GM19397 (cell line): ENCODE measurements around the gene EXOC4.

Experiments
- ATAC-seq: cut with Tn5 transposase; IDR thresholded peaks from one replicate; pipeline ENCODE4 v1.9.1; 2021; ENCODE audit warnings: mild to moderate bottlenecking, moderate library complexity; ENCODE audit not compliant: unreplicated experiment

The EXOC4 gene

GRCh38 chr7:133808493-133808866 lies 555.6 kb downstream of the EXOC4 start:
- no peak for ATAC-seq

- ATAC-seq = no peak
These were observed 560.0 kb downstream of the EXOC4 start for GRCh38 chr7:133812877-133813276.

- ATAC-seq = no peak
These were observed 562.8 kb downstream of the EXOC4 start for GRCh38 chr7:133815611-133816210.

- no peak for ATAC-seq
These were observed 566.8 kb downstream of the EXOC4 start for GRCh38 chr7:133819695-133820094.

GRCh38 chr7:133820584-133820983 lies 567.7 kb downstream of the EXOC4 start:
- no peak for ATAC-seq

GRCh38 chr7:133821171-133821570 lies 568.3 kb downstream of the EXOC4 start:
- ATAC-seq = no peak

- no peak for ATAC-seq
These were observed 569.2 kb downstream of the EXOC4 start for GRCh38 chr7:133822001-133822641.

GRCh38 chr7:133822868-133823552 lies 570.1 kb downstream of the EXOC4 start:
- no peak for ATAC-seq

- ATAC-seq = no peak
These were observed 571.3 kb downstream of the EXOC4 start for GRCh38 chr7:133824132-133824531.

GRCh38 chr7:133827707-133828623 lies 575.1 kb downstream of the EXOC4 start:
- no peak for ATAC-seq

GRCh38 chr7:133828906-133829305 lies 576.0 kb downstream of the EXOC4 start:
- no peak for ATAC-seq

GRCh38 chr7:133829336-133829897 lies 576.5 kb downstream of the EXOC4 start:
- ATAC-seq = no peak

GRCh38 chr7:133830081-133830480 lies 577.2 kb downstream of the EXOC4 start:
- ATAC-seq = no peak

- no peak for ATAC-seq
These were observed 583.8 kb downstream of the EXOC4 start for GRCh38 chr7:133836666-133837065.

GRCh38 chr7:133837224-133837623 lies 584.3 kb downstream of the EXOC4 start:
- ATAC-seq = no peak

GRCh38 chr7:133839121-133839520 lies 586.2 kb downstream of the EXOC4 start:
- no peak for ATAC-seq

- ATAC-seq = no peak
These were observed 590.5 kb downstream of the EXOC4 start for GRCh38 chr7:133843341-133843740.

GRCh38 chr7:133845005-133845404 lies 592.1 kb downstream of the EXOC4 start:
- no peak for ATAC-seq

GRCh38 chr7:133846203-133846945 lies 593.5 kb downstream of the EXOC4 start:
- ATAC-seq = no peak
